Duodenal mucosa (tissue), 2 donors: ENCODE results near the gene AXL.
"Not testable (repeated sequence)": the region's sequence is repeated elsewhere in the genome, so short reads cannot be mapped to it uniquely, and the experiment has no call there.

ENCODE experiments used
- H3K27ac ChIP-seq: one replicate; pipeline ENCODE4 v1.7.0; 2013; ENCODE audit warnings: low read depth, low read length
- H3K27me3 ChIP-seq, 2 donors: one replicate each; pipeline ENCODE4 v1.7.0; 2013; ENCODE audit warnings: low read length in 2 of 2, control low read depth in 1 of 2; ENCODE audit not compliant: insufficient read depth in 2 of 2, control insufficient read depth in 1 of 2
- H3K36me3 ChIP-seq, 2 donors: one replicate each; pipeline ENCODE4 v1.7.0; 2013; ENCODE audit warnings: low read length in 2 of 2, control low read depth in 1 of 2; ENCODE audit not compliant: insufficient read depth in 2 of 2, control insufficient read depth in 1 of 2
- H3K4me1 ChIP-seq, 2 donors: one replicate each; pipeline ENCODE4 v1.7.0; 2013; ENCODE audit warnings: low read length in 2 of 2, control low read depth in 1 of 2; ENCODE audit not compliant: insufficient read depth in 2 of 2, control insufficient read depth in 1 of 2
- H3K4me3 ChIP-seq, 2 donors: one replicate each; pipeline ENCODE4 v1.7.0; 2013; ENCODE audit warnings: low read length in 2 of 2, low read depth in 1 of 2
- H3K9ac ChIP-seq, 2 donors: one replicate each; pipeline ENCODE4 v1.7.0; 2013; ENCODE audit warnings: low read length in 2 of 2, low read depth in 1 of 2
- H3K9me3 ChIP-seq, 2 donors: one replicate each; pipeline ENCODE4 v1.7.0; 2013; ENCODE audit warnings: low read length in 2 of 2, control low read depth in 1 of 2; ENCODE audit not compliant: control insufficient read depth in 1 of 2

AXL gene

DNA sequence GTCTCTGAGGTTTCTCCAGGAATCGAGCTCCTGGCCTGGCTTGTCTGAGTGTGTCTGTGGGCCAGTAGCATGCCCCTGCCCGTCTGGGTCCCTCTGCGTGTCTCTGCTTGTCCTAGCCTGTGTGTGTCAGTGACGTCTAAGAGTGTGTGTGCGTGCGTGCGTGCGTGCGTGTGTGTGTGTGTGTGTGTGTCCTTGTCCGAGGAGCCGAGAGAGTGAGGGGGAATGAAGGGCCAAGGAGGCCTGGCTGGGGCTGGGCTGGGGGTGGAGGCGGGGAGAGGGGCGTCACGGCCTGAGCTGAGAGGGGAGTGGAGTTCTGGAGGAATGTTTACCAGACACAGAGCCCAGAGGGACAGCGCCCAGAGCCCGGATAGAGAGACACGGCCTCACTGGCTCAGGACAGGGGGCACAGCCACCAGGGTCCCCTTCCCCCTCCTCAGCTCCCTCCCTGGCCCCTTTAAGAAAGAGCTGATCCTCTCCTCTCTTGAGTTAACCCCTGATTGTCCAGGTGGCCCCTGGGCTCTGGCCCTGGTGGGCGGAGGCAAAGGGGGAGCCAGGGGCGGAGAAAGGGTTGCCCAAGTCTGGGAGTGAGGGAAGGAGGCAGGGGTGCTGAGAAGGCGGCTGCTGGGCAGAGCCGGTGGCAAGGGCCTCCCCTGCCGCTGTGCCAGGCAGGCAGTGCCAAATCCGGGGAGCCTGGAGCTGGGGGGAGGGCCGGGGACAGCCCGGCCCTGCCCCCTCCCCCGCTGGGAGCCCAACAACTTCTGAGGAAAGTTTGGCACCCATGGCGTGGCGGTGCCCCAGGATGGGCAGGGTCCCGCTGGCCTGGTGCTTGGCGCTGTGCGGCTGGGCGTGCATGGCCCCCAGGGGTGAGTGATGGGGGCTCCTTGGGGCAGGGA lies at the start of gene AXL:
TSS of gene AXL (plus strand) at position 609 of the 893 bp plus-strand sequence. CDS start at position 779, 170 bp downstream.
- peaks cover 0 to 7% of the 10 kb centered on the region in 2 donors for H3K4me1 ChIP-seq

DNA sequence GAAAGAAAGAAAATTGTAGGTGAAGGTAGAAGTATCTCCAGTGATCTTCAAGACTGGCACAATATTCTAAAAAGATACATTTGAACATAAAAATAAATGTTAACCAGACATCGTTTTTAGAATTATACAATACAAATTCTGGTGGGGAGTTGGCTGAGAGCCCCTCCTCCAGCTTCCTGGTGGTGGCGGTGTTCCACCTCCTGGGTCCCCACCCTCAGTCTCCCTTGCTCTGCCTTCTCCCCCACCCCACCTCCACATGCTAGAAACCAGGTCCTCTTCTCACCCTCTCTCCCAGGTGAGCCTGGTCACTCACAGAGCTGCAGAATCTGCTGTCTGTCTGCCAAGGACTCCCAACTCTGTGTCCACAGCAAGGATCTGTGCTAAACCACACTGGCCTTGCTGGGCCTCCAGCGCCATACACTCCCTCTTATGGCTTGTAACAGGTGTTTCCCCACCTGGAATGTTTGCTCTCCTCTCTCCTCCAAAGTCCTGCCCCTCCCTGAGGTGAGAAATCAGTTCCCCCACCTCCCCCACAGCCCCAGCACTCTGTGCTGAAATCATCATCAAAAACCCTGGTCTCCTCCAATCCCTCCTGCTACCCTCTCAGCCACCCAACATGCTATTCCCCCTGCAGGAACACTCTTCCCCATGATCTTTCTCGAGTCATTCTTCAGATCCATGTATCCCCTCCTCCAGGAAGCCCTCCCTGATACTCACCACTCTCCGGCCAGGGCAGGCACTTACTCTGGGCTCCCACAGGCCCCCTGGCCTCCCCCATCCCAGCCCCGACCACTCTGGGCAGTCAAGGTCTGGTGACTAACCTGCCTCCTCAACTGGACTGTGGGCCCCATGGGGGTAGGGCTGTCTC lies 46.5 kb upstream of the AXL start:
- peak overlapping the region in 1 of 2 donors; percentile 5 for H3K9ac ChIP-seq
- peaks cover 15 to 17% of the 10 kb centered on the region in 2 donors for H3K4me1 ChIP-seq
- no peaks in the 10 kb centered on the region for H3K9me3 ChIP-seq
- H3K36me3 ChIP-seq: no peaks in the 10 kb centered on the region
- H3K4me3 ChIP-seq: no peak overlapping the region
- no peaks in the 10 kb centered on the region for H3K27me3 ChIP-seq
- H3K27ac ChIP-seq: no peak overlapping the region

More for the DNA sequence above, at the start of gene AXL:
- Histone ChIP-seq H3K4me3 (peak within 1 kb of the TSS; percentile 58 to 65), H3K9me3 (no peaks in the 10 kb centered on the region), H3K9ac (peak within 1 kb of the TSS; percentile 47 to 68), H3K27ac (peak within 1 kb of the TSS; percentile 89), H3K36me3 (no peaks in the 10 kb centered on the region), H3K27me3 (peaks cover 13 to 16% of the 10 kb centered on the region in 2 donors)

DNA sequence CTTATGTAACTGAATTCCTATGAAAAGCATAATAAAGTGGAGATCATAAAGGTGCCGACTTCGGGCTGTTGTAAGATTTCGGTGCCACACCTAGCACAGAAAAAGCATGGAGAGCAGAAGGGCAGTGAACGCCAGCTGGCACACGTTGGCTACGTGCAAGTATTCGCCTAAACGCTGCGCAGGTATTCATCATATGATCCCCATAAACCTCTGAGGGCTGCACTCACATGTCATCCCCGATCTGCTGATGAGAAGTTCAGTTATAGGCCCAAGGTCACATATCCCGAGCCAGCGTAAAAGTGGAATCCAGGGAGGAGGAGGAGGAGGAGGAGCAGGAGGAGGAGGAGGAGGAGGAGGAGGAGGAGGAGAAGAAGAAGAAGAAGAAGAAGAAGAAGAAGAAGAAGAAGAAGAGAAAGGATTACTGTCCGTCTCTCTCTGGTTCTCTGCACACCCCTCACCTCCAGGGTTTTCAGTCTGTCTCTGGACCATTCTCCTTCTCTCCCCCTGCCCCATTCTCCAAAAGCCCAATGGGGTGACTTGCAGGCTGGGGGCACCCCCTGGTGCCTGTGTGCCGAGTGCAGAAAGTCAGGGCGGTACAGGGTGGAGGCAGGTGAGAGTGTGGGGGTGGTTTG lies 44.6 kb upstream of the AXL start:
- Histone ChIP-seq H3K9me3 (no peaks in the 10 kb centered on the region), H3K9ac (no peak overlapping the region), H3K36me3 (no peaks in the 10 kb centered on the region), H3K27me3 (no peaks in the 10 kb centered on the region), H3K4me1 (peaks cover 12 to 14% of the 10 kb centered on the region in 2 donors), H3K27ac (no peak overlapping the region), H3K4me3 (no peak overlapping the region)

DNA sequence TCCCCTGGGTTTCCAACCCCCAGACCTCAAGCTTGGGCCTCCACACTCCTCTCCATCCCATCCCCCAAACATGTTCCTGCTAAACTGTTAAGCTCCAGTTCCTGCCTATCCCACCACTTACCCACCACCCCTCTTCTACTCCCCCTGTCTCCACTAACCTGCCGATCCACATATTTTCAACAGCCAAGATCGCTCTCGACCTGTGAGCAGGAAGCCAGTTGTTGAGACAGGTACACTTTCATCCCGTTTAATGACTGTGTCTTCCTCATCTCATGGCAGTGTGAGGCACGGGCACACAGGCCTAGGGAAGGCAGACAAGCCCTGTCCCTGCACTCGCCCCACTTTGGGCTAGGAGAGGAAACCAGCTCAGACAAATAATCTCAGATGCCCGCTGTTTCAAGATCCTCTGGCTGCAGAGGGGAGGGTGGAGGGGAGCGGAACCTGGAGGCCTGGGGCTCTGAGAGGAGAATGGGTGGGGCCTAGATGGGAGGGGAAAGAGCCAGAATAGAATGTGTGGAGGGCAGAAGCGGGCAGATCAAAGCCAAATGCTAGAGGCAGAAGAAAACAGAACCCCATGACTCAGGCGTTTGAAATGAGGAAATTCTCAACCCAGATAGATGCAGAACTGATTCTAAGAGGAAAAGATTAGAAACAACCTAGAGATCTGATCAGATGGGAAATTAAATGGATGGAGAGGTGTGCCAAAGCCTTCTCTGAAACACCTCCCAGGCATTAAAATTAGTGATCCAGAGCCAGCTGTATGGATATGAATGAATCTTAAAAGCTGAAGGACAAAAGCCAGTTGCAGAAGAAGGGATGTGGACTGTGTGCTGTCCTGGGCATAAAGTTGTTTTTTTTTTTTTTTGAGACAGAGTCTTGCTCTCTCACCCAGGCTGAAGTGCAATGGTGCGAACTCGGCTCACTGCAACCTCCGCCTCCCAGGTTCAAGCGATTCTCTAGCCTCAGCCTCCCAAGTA lies 42.9 kb upstream of the AXL start:
- H3K27ac ChIP-seq: no peak overlapping the region
- peak overlapping the region in 1 of 2 donors; percentile 51 for H3K9ac ChIP-seq
- peak overlapping the region; percentile 29 to 32 for H3K4me3 ChIP-seq
- H3K9me3 ChIP-seq: no peaks in the 10 kb centered on the region
- H3K27me3 ChIP-seq: no peaks in the 10 kb centered on the region
- no peaks in the 10 kb centered on the region for H3K36me3 ChIP-seq
- peaks cover 12 to 14% of the 10 kb centered on the region in 2 donors for H3K4me1 ChIP-seq

DNA sequence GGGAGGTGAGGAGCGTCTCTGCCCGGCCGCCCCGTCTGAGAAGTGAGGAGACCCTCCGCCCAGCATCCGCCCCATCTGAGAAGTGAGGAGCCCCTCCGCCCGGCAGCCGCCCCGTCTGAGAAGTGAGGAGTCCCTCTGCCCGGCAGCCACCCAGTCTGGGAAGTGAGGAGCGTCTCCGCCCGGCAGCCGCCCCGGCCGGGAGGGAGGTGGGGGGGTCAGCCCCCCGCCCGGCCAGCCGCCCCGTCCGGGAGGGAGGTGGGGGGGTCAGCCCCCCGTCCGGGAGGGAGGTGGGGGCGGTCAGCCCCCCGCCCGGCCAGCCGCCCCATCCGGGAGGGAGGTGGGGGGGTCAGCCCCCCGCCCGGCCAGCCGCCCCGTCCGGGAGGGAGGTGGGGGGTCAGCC lies 38.9 kb upstream of the AXL start:
- H3K9me3 ChIP-seq, H3K27me3 ChIP-seq, H3K27ac ChIP-seq, H3K9ac ChIP-seq, H3K4me3 ChIP-seq, H3K36me3 ChIP-seq: not testable (repeated sequence)
- H3K4me1 ChIP-seq: peaks cover 9 to 12% of the 10 kb centered on the region in 2 donors

DNA sequence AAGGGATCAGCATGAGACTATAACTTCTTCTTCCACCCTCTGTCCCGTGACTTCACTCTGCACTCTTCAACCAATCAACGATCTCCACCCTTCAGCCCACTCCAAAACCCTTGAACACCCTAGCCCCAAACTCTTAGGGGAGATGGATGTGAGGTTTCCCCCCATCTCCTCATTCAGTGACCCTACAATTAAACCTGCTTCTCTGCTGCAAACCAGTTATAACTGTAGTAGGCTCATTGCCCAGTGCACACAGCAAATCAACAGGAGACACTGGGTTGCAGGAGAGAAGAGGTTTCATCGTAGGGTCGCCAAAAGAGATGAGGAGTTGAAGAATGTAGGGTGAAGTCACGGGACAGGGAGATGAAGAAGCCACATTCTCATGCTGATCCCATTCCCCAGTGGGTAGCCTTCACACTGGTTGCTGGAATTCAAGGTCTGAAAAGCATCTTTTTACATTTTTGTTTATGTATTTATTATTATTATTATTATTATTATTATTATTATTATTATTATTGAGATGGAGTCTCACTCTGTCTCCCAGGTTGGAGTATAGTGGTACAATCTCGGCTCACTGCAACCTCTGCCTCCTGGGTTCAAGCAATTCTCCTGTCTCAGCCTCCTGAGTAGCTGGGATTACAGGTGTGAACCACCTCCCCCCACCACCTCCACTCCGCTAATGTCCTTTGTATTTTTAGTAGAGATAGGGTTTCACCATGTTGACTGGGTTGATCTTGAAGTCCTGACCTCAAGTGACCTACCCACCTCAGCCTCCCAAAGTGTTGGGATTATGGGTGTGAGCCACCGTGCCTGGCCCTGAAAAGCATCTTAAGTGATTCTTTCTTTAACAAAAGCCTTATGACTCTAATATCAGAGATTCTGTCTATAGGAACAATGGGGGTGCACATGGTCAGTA lies 31.8 kb upstream of the AXL start:
- Histone ChIP-seq H3K4me1 (peaks cover 5 to 6% of the 10 kb centered on the region in 2 donors), H3K27me3 (no peaks in the 10 kb centered on the region), H3K9ac (no peak overlapping the region), H3K4me3 (no peak overlapping the region), H3K36me3 (no peaks in the 10 kb centered on the region), H3K9me3 (no peaks in the 10 kb centered on the region), H3K27ac (no peak overlapping the region)

GRCh38 chr19:41187884-41188279 lies 31.1 kb upstream of the AXL start:
- H3K9me3 ChIP-seq: no peaks in the 10 kb centered on the region
- H3K9ac ChIP-seq: no peak overlapping the region
- H3K27me3 ChIP-seq: no peaks in the 10 kb centered on the region
- no peaks in the 10 kb centered on the region for H3K36me3 ChIP-seq
- no peak overlapping the region for H3K4me3 ChIP-seq
- H3K27ac ChIP-seq: no peak overlapping the region
- H3K4me1 ChIP-seq: peaks cover 9 to 11% of the 10 kb centered on the region in 2 donors

- H3K27ac ChIP-seq: no peak overlapping the region
- H3K36me3 ChIP-seq: no peaks in the 10 kb centered on the region
- H3K9ac ChIP-seq: no peak overlapping the region
- H3K27me3 ChIP-seq: no peaks in the 10 kb centered on the region
- H3K9me3 ChIP-seq: no peaks in the 10 kb centered on the region
- no peak overlapping the region for H3K4me3 ChIP-seq
- peaks cover 15 to 17% of the 10 kb centered on the region in 2 donors for H3K4me1 ChIP-seq
Observed at GRCh38 chr19:41189425-41190065, 29.5 kb upstream of the AXL start.
